K562 (cell line): Measurements from ENCODE around the gene MRNIP. TPM values are rescaled to one million over a fixed set of nuclear protein-coding genes. Genes with fewer than 3 reads are reported as not detected.

Experiments used
- CBFB ChIP-seq: sonication (generic); formaldehyde crosslinking; IDR thresholded peaks from 2 replicates; pipeline ENCODE4 v1.4.0; 2020; ENCODE audit warnings: mild to moderate bottlenecking, missing genetic modification reagents
- DIDO1 ChIP-seq: fragments of 450-650 bp; IDR thresholded peaks from 2 replicates; pipeline ENCODE4 v1.6.1; 2016; ENCODE audit warnings: low read depth, missing biosample characterization, missing genetic modification characterization
- E2F1 ChIP-seq: sonication (generic); formaldehyde crosslinking; IDR thresholded peaks from 2 replicates; pipeline ENCODE4 v1.8.1; 2023; ENCODE audit warnings: mild to moderate bottlenecking, missing genetic modification reagents, moderate library complexity
- FOXK1 ChIP-seq: sonication (generic); formaldehyde crosslinking; IDR thresholded peaks from 2 replicates; pipeline ENCODE4 v1.8.0; 2022; ENCODE audit warnings: missing genetic modification reagents, mild to moderate bottlenecking, borderline replicate concordance
- HDAC2 ChIP-seq: fragments of 450-650 bp; IDR thresholded peaks from 2 replicates; pipeline ENCODE4 v1.6.1; 2016; ENCODE audit warnings: mild to moderate bottlenecking
- KDM5B ChIP-seq: fragments of 200-600 bp; sonication (generic); IDR thresholded peaks from 2 replicates; pipeline ENCODE4 v1.6.1; 2012; ENCODE audit warnings: low read depth, mild to moderate bottlenecking, moderate library complexity, low read length, control low read depth, inconsistent platforms; ENCODE audit not compliant: insufficient replicate concordance
- LCOR ChIP-seq: sonication (generic); formaldehyde crosslinking; IDR thresholded peaks from 2 replicates; pipeline ENCODE4 v1.8.0; 2022; ENCODE audit warnings: mild to moderate bottlenecking, missing genetic modification reagents
- NR1H2 ChIP-seq: sonication (generic); formaldehyde crosslinking; IDR thresholded peaks from 2 replicates; pipeline ENCODE4 v1.4.0; 2020; ENCODE audit warnings: mild to moderate bottlenecking, missing genetic modification reagents
- PHF20 ChIP-seq: fragments of 450-650 bp; IDR thresholded peaks from 2 replicates; pipeline ENCODE4 v1.6.1; 2018; ENCODE audit not compliant: partially characterized antibody
- RBM34 ChIP-seq: fragments of 200-400 bp; formaldehyde crosslinking; IDR thresholded peaks from 2 replicates; pipeline ENCODE4 v1.6.1; 2018; ENCODE audit warnings: low read length, borderline replicate concordance; ENCODE audit not compliant: insufficient read depth
- U2AF1 ChIP-seq: fragments of 200-400 bp; formaldehyde crosslinking; optimal IDR thresholded peaks from 2 replicates; pipeline ENCODE3; 2017; ENCODE audit warnings: mild to moderate bottlenecking, low read depth, low read length, moderate library complexity
- ZBTB11 ChIP-seq, 3 experiments: fragments of 200-800 bp in 1 of 3; fragments of 250-450 bp in 1 of 3; fragments of 450-650 bp in 1 of 3; sonication (Bioruptor Pico) in 1 of 3; sonication (Bioruptor generic) in 1 of 3; formaldehyde crosslinking in 1 of 3; IDR thresholded peaks; 2 replicates each; pipeline versions ENCODE4 v1.6.1 to v1.8.0; 2016 to 2022; ENCODE audit warnings: mild to moderate bottlenecking in 2 of 3, missing genetic modification characterization in 2 of 3, missing compliant biosample characterization in 1 of 3, moderate library complexity in 1 of 3
- ZMIZ1 ChIP-seq, 2 experiments: fragments of 150-350 bp in 1 of 2; IDR thresholded peaks; 2 replicates each; pipeline ENCODE4 v1.6.1; 2012 to 2016; ENCODE audit warnings: low read depth in 2 of 2, low read length in 2 of 2, mild to moderate bottlenecking in 1 of 2, moderate library complexity in 1 of 2
- ZNF133 ChIP-seq: fragments of 250-450 bp; sonication (Bioruptor Pico); IDR thresholded peaks from 2 replicates; pipeline ENCODE4 v1.4.0; 2020; ENCODE audit warnings: mild to moderate bottlenecking
- ZNF239 ChIP-seq: fragments of 250-450 bp; sonication (Bioruptor Pico); IDR thresholded peaks from 2 replicates; pipeline ENCODE4 v1.4.0; 2020; ENCODE audit warnings: mild to moderate bottlenecking
- ZNF280B ChIP-seq: fragments of 250-450 bp; sonication (Bioruptor Pico); IDR thresholded peaks from 2 replicates; pipeline ENCODE4 v1.5.1; 2021; ENCODE audit warnings: mild to moderate bottlenecking
- ZNF583 ChIP-seq: fragments of 250-450 bp; sonication (Bioruptor Pico); IDR thresholded peaks from 2 replicates; pipeline ENCODE4 v1.4.0; 2020
- ZNF77 ChIP-seq: fragments of 250-450 bp; sonication (Bioruptor Pico); IDR thresholded peaks from 2 replicates; pipeline ENCODE4 v1.5.0; 2020
- polyA plus RNA-seq, 8 experiments: library from polyadenylated mRNA; depleted of rRNA in 4 of 8; stranded (reverse) in 5 of 8; unstranded in 3 of 8; fragments of >200 nt; fragmentation: Nextera tagmentation in 2 of 8; fragmentation: Illumina TruSeq in 1 of 8; extraction: Ambion mirVana in 2 of 8; extraction: Trizol in 1 of 8; gene quantifications; 2 replicates each; pipeline versions ENCODE4 v1.2.1 to v1.2.3, GENCODE V29; 2011 to 2014; ENCODE audit warnings: inconsistent platforms in 1 of 8, missing spikeins in 1 of 8
- total RNA-seq, 7 experiments: library from RNA; depleted of rRNA in 6 of 7; stranded (reverse); fragments of >200 nt in 6 of 7; fragmentation: Illumina TruSeq in 2 of 7; extraction: Trizol in 2 of 7; gene quantifications; 2 replicates each; pipeline versions ENCODE4 v1.2.1 to v1.2.3, GENCODE V29; 2011 to 2021; ENCODE audit warnings: low replicate concordance in 1 of 7

MRNIP gene
- total and polyA plus RNA-seq, 9 of the 15 experiments (the other 6 are each of a cell fraction or from before 2014, with no cell fraction given) = 3.6 to 39.0 (median 16.8) TPM

GRCh38 chr5:179818746-179819295 is 39.8 kb downstream of the MRNIP start (continued):
- TF ChIP-seq ZMIZ1 (IDR thresholded peaks at IDR 0.05; ENCODE audit: low read depth in 2 of 2, low read length in 2 of 2) (no peak), LCOR (CRISPR knock-in tag) (peak; percentile 71; the same call in 1 of the 2 replicates), ZNF280B (CRISPR knock-in tag) (no peak), KDM5B (peak; percentile 46), NR1H2 (no peak; the same call in 1 of the 2 replicates), PHF20 (no peak), CBFB (CRISPR knock-in tag) (no peak), DIDO1 (tag) (no peak), RBM34 (no peak), ZNF133 (CRISPR knock-in tag) (no peak; the same call in 1 of the 2 replicates), ZNF583 (CRISPR knock-in tag) (0 out of 2 replicates have a peak, but pooled peaks have one; percentile 30), ZNF77 (CRISPR knock-in tag) (no peak), ZBTB11 (CRISPR knock-in tag; IDR thresholded peaks at IDR 0.05) (0 out of 6 replicates have a peak, but pooled peaks of 1 of the 3 experiments have one; percentile 46), HDAC2 (no peak; the same call in 1 of the 2 replicates), E2F1 (CRISPR knock-in tag) (0 out of 2 replicates have a peak, but pooled peaks have one; percentile 43), U2AF1 (no peak), ZNF239 (CRISPR knock-in tag) (no peak), FOXK1 (peak; percentile 57; the same call in 1 of the 2 replicates)
